Measurements from ENCODE around the gene IDH3G. TPM values are rescaled to one million over a fixed set of nuclear protein-coding genes. Genes with fewer than 3 reads are reported as not detected.
"Not testable (repeated sequence)": the region's sequence is repeated elsewhere in the genome, so short reads cannot be mapped to it uniquely, and the experiment has no call there.

Gene IDH3G
- polyA plus RNA-seq, 3 donors, result 34.9 to 81.0 (median 51.6) TPM

- 7 to 22% (median 16%) methylated on average over 21 to 56 of the region's 67 CpGs for WGBS, 3 donors
- H3K27ac ChIP-seq (ENCODE audit: low read depth, low read length), result no peak overlapping the region
These were observed 24.6 kb upstream of the IDH3G start for GRCh38 chrX:153818571-153819383.

GRCh38 chrX:153818064-153818463 lies 23.9 kb upstream of the IDH3G start:
- 86 to 97% (median 93%) methylated on average over 9 of the region's 9 CpGs for WGBS, 3 donors

GRCh38 chrX:153816831-153817690 lies 22.9 kb upstream of the IDH3G start:
- 65 to 77% (median 76%) methylated on average over 25 of the region's 25 CpGs for WGBS, 3 donors
- H3K27ac ChIP-seq (ENCODE audit: low read depth, low read length), result no peak overlapping the region

More at GRCh38 chrX:153818064-153818463, 23.9 kb upstream of the IDH3G start:
- not testable (repeated sequence) for H3K27ac ChIP-seq (ENCODE audit: low read depth, low read length)

- no peak overlapping the region for H3K27ac ChIP-seq (ENCODE audit: low read depth, low read length)
- WGBS, 3 donors, result 59 to 72% (median 69%) methylated on average over 18 to 19 of the region's 19 CpGs
These were observed 20.6 kb upstream of the IDH3G start for GRCh38 chrX:153814591-153815315.

- no peak overlapping the region for H3K27ac ChIP-seq (ENCODE audit: low read depth, low read length)
- 85 to 98% (median 91%) methylated on average over 4 to 5 of the region's 5 CpGs for WGBS, 3 donors
These were observed 19.0 kb upstream of the IDH3G start for GRCh38 chrX:153813161-153813560.

GRCh38 chrX:153812220-153812619 lies 18.0 kb upstream of the IDH3G start:
- no peak overlapping the region for H3K27ac ChIP-seq (ENCODE audit: low read depth, low read length)
- 29 to 71% (median 67%) methylated on average over 14 of the region's 14 CpGs for WGBS, 3 donors

- 94 to 95% (median 95%) methylated on average over 12 to 19 of the region's 19 CpGs for WGBS, 3 donors
These were observed 13.8 kb upstream of the IDH3G start for GRCh38 chrX:153807976-153808375.

GRCh38 chrX:153806999-153807575 lies 12.9 kb upstream of the IDH3G start:
- H3K27ac ChIP-seq (ENCODE audit: low read depth, low read length), result no peak overlapping the region
- WGBS, 3 donors, result 85 to 95% (median 86%) methylated on average over 16 to 28 of the region's 28 CpGs

More at GRCh38 chrX:153807976-153808375, 13.8 kb upstream of the IDH3G start:
- H3K27ac ChIP-seq (ENCODE audit: low read depth, low read length), result no peak overlapping the region

GRCh38 chrX:153805436-153805835 lies 11.3 kb upstream of the IDH3G start:
- 85 to 94% (median 90%) methylated on average over 8 to 13 of the region's 13 CpGs for WGBS, 3 donors

GRCh38 chrX:153804621-153805020 lies 10.4 kb upstream of the IDH3G start:
- 93 to 94% (median 94%) methylated on average over 18 to 25 of the region's 25 CpGs for WGBS, 3 donors
- no peak overlapping the region for H3K27ac ChIP-seq (ENCODE audit: low read depth, low read length)

More at GRCh38 chrX:153805436-153805835, 11.3 kb upstream of the IDH3G start:
- H3K27ac ChIP-seq (ENCODE audit: low read depth, low read length), result no peak overlapping the region

- no peak overlapping the region for H3K27ac ChIP-seq (ENCODE audit: low read depth, low read length)
- 91 to 96% (median 93%) methylated on average over 21 to 34 of the region's 34 CpGs for WGBS, 3 donors
These were observed 10.0 kb upstream of the IDH3G start for GRCh38 chrX:153804100-153804595.

GRCh38 chrX:153803211-153804099 lies 9.3 kb upstream of the IDH3G start:
- WGBS, 3 donors, result 96 to 97% (median 96%) methylated on average over 43 to 87 of the region's 87 CpGs
- H3K27ac ChIP-seq (ENCODE audit: low read depth, low read length), result no peak overlapping the region

GRCh38 chrX:153802513-153803045 lies 8.4 kb upstream of the IDH3G start:
- WGBS, 3 donors, result 30 to 72% (median 64%) methylated on average over 13 to 14 of the region's 14 CpGs
- no peak overlapping the region for H3K27ac ChIP-seq (ENCODE audit: low read depth, low read length)

GRCh38 chrX:153801669-153802068 lies 7.5 kb upstream of the IDH3G start:
- H3K27ac ChIP-seq (ENCODE audit: low read depth, low read length), result no peak overlapping the region
- WGBS, 3 donors, result 89 to 93% (median 89%) methylated on average over 7 to 8 of the region's 8 CpGs

- 70 to 88% (median 84%) methylated on average over 7 of the region's 7 CpGs for WGBS, 3 donors
- H3K27ac ChIP-seq (ENCODE audit: low read depth, low read length), result no peak overlapping the region
These were observed 6.6 kb upstream of the IDH3G start for GRCh38 chrX:153800746-153801145.

- WGBS, 3 donors, result 78 to 93% (median 86%) methylated on average over 7 to 16 of the region's 16 CpGs
- no peak overlapping the region for H3K27ac ChIP-seq (ENCODE audit: low read depth, low read length)
These were observed 6.1 kb upstream of the IDH3G start for GRCh38 chrX:153800177-153800722.

GRCh38 chrX:153799326-153799725 lies 5.2 kb upstream of the IDH3G start:
- WGBS, 3 donors, result 76 to 95% (median 92%) methylated on average over 3 to 5 of the region's 5 CpGs
- H3K27ac ChIP-seq (ENCODE audit: low read depth, low read length), result no peak overlapping the region
